B cell (primary cell): Measurements from ENCODE around the gene DLL1. TPM values are rescaled to one million over a fixed set of nuclear protein-coding genes. Genes with fewer than 3 reads are reported as not detected.

Experiments
- ATAC-seq: fragments of 200-7000 bp; cut with Tn5 transposase; one replicate; pipeline ENCODE4 v1.10.0; 2021; ENCODE audit warnings: low read depth, mild to moderate bottlenecking, moderate number of reproducible peaks, moderate library complexity
- CTCF ChIA-PET: fragments of 350-600 bp; sonication (Branson Sonifier 250); formaldehyde crosslinking; loops from one replicate; lab custom pipeline; 2021; ENCODE audit warnings: antibody characterized with exemption, inconsistent platforms; lab: Charles Lee
- POLR2A ChIA-PET: fragments of 350-600 bp; sonication (Branson Sonifier 250); formaldehyde crosslinking; loops from one replicate; lab custom pipeline; 2021; ENCODE audit warnings: antibody characterized with exemption; lab: Charles Lee
- DNase-seq: peaks from one replicate; pipeline ENCODE4 v3.0.0; 2013
- H2AFZ ChIP-seq: 2 replicates; pipeline ENCODE4 v1.6.1; 2012; ENCODE audit warnings: mild to moderate bottlenecking, low read depth, low read length; ENCODE audit not compliant: insufficient read depth, poor library complexity, severe bottlenecking
- H3K27ac ChIP-seq, 2 donors: 1 replicate in 1 of 2; 2 replicates in 1 of 2; pipeline ENCODE4 v1.5.1; 2012 to 2013; ENCODE audit warnings: low read length in 2 of 2, mild to moderate bottlenecking in 2 of 2, moderate library complexity in 1 of 2
- H3K27me3 ChIP-seq, 4 experiments: fragments of 200-600 bp in 1 of 4; sonication (generic) in 1 of 4; replicated peaks in 1 of 4; 1 replicate in 2 of 4; 2 replicates in 2 of 4; pipeline versions ENCODE4 v1.6.1 to v1.7.0; 2013 to 2016; ENCODE audit warnings: low read length in 3 of 4, mild to moderate bottlenecking in 2 of 4, mixed read lengths in 1 of 4, moderate library complexity in 1 of 4; ENCODE audit not compliant: insufficient read depth in 4 of 4, control insufficient read depth in 3 of 4; ENCODE audit errors: control extremely low read depth in 1 of 4
- H3K36me3 ChIP-seq, 2 experiments: replicated peaks in 1 of 2; 1 replicate in 1 of 2; 2 replicates in 1 of 2; pipeline versions ENCODE4 v1.6.1 to v1.7.1; 2013; ENCODE audit warnings: low read length in 1 of 2; ENCODE audit not compliant: insufficient read depth in 2 of 2, control insufficient read depth in 1 of 2; ENCODE audit errors: control extremely low read depth in 1 of 2, extremely low read depth in 1 of 2
- H3K4me1 ChIP-seq, 2 donors: fragments of 200-600 bp in 1 of 2; sonication (generic) in 1 of 2; 1 replicate in 1 of 2; 2 replicates in 1 of 2; pipeline versions ENCODE4 v1.5.1 to v1.6.1; 2013 to 2017; ENCODE audit warnings: low read length in 2 of 2; ENCODE audit not compliant: control insufficient read depth in 2 of 2, insufficient read depth in 2 of 2
- H3K4me2 ChIP-seq: replicated peaks from 2 replicates; pipeline ENCODE3; 2012; ENCODE audit warnings: mild to moderate bottlenecking, low read depth, low read length; ENCODE audit not compliant: poor library complexity, severe bottlenecking
- H3K4me3 ChIP-seq, 5 experiments: fragments of 200-600 bp in 1 of 5; sonication (generic) in 1 of 5; 1 replicate in 3 of 5; 2 replicates in 2 of 5; pipeline versions ENCODE4 v1.5.1 to v1.7.0; 2011 to 2016; ENCODE audit warnings: low read length in 4 of 5, mild to moderate bottlenecking in 4 of 5, low read depth in 2 of 5, control low read depth in 1 of 5, moderate library complexity in 1 of 5; ENCODE audit not compliant: insufficient read depth in 1 of 5; ENCODE audit errors: control extremely low read depth in 1 of 5, extremely low read depth in 1 of 5
- H3K79me2 ChIP-seq: fragments of 200-600 bp; sonication (generic); one replicate; pipeline ENCODE4 v1.6.0; 2016; ENCODE audit warnings: low read length; ENCODE audit not compliant: control insufficient read depth, insufficient read depth
- H3K9ac ChIP-seq: fragments of 200-600 bp; sonication (generic); 2 replicates; pipeline ENCODE4 v1.6.1; 2017; ENCODE audit warnings: mild to moderate bottlenecking, low read length, moderate library complexity
- H3K9me3 ChIP-seq, 3 donors: one replicate each; pipeline versions ENCODE4 v1.6.1 to v1.7.1; 2013; ENCODE audit warnings: low read length in 2 of 3; ENCODE audit not compliant: control insufficient read depth in 2 of 3, insufficient read depth in 1 of 3; ENCODE audit errors: control extremely low read depth in 1 of 3
- H4K20me1 ChIP-seq: 2 replicates; pipeline ENCODE4 v1.6.0; 2012; ENCODE audit warnings: mild to moderate bottlenecking, low read length; ENCODE audit not compliant: insufficient read depth, control insufficient read depth, poor library complexity, severe bottlenecking
- H3K27ac Mint-ChIP-seq: one replicate; pipeline ENCODE4 v1.8.0; 2021; ENCODE audit warnings: mixed read lengths
- H3K27me3 Mint-ChIP-seq: one replicate; pipeline ENCODE4 v1.8.0; 2021; ENCODE audit warnings: mixed read lengths
- H3K4me1 Mint-ChIP-seq: one replicate; pipeline ENCODE4 v1.8.0; 2021; ENCODE audit warnings: mixed read lengths
- H3K4me3 Mint-ChIP-seq: one replicate; pipeline ENCODE4 v1.8.0; 2021; ENCODE audit warnings: mixed read lengths
- H3K9me3 Mint-ChIP-seq: one replicate; pipeline ENCODE4 v1.8.0; 2022; ENCODE audit warnings: mixed read lengths; ENCODE audit not compliant: insufficient read depth
- EZH2 ChIP-seq: IDR thresholded peaks from 2 replicates; pipeline ENCODE4 v1.6.1; 2012; ENCODE audit warnings: borderline replicate concordance, low read depth, mild to moderate bottlenecking, moderate library complexity, low read length; ENCODE audit not compliant: insufficient read depth, poor library complexity, severe bottlenecking
- WGBS: methylation state at CpG from one replicate; pipeline ENCODE4 v1.1.5; 2013; ENCODE audit warnings: missing lambda C conversion rate; ENCODE audit not compliant: insufficient coverage; 5-methylcytosine and 5-hydroxymethylcytosine counted together
- intact Hi-C: fragments of 100-400 bp; cut with micrococcal nuclease; formaldehyde crosslinking; loops from one replicate; pipeline ENCODE4 v1.10.0; 2022
- polyA plus RNA-seq: library from polyadenylated mRNA; depleted of rRNA; stranded (reverse); fragments of >200 nt; gene quantifications from 2 replicates; pipeline ENCODE4 v1.2.3, GENCODE V29; 2012
- total RNA-seq, 2 donors: library from RNA; stranded (reverse); fragments of 120-200 nt in 1 of 2; gene quantifications; 1 replicate in 1 of 2; 2 replicates in 1 of 2; pipeline versions ENCODE4 v1.2.3 to v1.2.4, GENCODE V29; 2013 to 2022
- TF ChIP-seq, protein P1 (sequence below): fragments of 200-600 bp; IDR thresholded peaks from one replicate; pipeline ENCODE4 v1.8.0; 2022; ENCODE audit warnings: antibody characterized with exemption, mild to moderate bottlenecking

Gene DLL1
- total and polyA plus RNA-seq, 2 donors (not counting 1 experiment from before 2014, with no cell fraction given), result 1.6 to 6.8 TPM

DNA sequence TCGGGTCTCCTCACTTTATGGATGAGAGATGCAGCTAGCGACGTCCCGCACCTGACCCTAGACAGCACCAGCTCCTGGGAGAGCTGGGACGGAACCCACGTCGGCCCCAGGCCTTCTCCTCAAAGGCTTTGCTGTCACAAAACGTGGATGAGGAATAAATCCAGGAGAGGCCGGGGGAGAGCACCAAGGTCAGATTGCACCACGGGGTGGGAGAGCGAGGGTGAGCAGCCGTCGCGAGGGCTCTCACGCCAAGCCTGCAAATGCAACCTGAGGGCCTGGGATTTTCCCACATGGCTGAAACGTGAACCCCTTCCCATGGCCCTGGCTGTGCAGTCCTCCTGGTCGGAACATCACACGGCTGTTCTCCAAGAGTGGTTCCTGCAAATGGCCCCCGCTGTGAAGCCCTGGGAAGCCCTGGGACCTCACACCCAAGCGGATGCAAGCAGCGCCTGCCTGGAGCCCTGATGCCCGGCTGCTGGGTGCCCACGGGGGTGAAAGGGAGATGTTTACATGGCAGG, 45.3 kb downstream of the DLL1 start:
- no peak overlapping the region for H3K4me2 ChIP-seq
- 89% methylated on average over 21 of the region's 23 CpGs for WGBS
- no peak overlapping the region for H3K27ac ChIP-seq
- H2AFZ ChIP-seq, result no peak overlapping the region
- Mint-ChIP-seq H3K9me3 (no peaks in the 10 kb centered on the region), H3K4me1 (no peaks in the 10 kb centered on the region), H3K27me3 (peaks cover 3% of the 10 kb centered on the region), H3K27ac (no peak overlapping the region), H3K4me3 (no peak overlapping the region)
- TF ChIP-seq EZH2, result no peak
- TF ChIP-seq, protein P1, sequence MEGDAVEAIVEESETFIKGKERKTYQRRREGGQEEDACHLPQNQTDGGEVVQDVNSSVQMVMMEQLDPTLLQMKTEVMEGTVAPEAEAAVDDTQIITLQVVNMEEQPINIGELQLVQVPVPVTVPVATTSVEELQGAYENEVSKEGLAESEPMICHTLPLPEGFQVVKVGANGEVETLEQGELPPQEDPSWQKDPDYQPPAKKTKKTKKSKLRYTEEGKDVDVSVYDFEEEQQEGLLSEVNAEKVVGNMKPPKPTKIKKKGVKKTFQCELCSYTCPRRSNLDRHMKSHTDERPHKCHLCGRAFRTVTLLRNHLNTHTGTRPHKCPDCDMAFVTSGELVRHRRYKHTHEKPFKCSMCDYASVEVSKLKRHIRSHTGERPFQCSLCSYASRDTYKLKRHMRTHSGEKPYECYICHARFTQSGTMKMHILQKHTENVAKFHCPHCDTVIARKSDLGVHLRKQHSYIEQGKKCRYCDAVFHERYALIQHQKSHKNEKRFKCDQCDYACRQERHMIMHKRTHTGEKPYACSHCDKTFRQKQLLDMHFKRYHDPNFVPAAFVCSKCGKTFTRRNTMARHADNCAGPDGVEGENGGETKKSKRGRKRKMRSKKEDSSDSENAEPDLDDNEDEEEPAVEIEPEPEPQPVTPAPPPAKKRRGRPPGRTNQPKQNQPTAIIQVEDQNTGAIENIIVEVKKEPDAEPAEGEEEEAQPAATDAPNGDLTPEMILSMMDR, result no peak
- no peaks in the 10 kb centered on the region for H3K27me3 ChIP-seq
- CTCF ChIA-PET, result no interaction called here
- POLR2A ChIA-PET, result no interaction called here
- DNase-seq (no peak), ATAC-seq (no peak)
- H3K36me3 ChIP-seq, result no peaks in the 10 kb centered on the region
- no peaks in the 10 kb centered on the region for H3K9me3 ChIP-seq
- H3K4me1 ChIP-seq, result no peaks in the 10 kb centered on the region
- H3K9ac ChIP-seq, result no peak overlapping the region
- no peak overlapping the region for H3K4me3 ChIP-seq
- H3K79me2 ChIP-seq, result no peaks in the 10 kb centered on the region
- intact Hi-C loops, result no loop called here
- no peaks in the 10 kb centered on the region for H4K20me1 ChIP-seq

GRCh38 chr6:170244721-170245474, 46.0 kb downstream of the DLL1 start:
- Histone ChIP-seq H2AFZ (no peak overlapping the region), H3K4me1 (no peaks in the 10 kb centered on the region), H3K4me2 (no peak overlapping the region), H4K20me1 (no peaks in the 10 kb centered on the region), H3K79me2 (no peaks in the 10 kb centered on the region), H3K27ac (no peak overlapping the region), H3K9me3 (no peaks in the 10 kb centered on the region), H3K36me3 (no peaks in the 10 kb centered on the region), H3K27me3 (no peaks in the 10 kb centered on the region), H3K9ac (no peak overlapping the region), H3K4me3 (no peak overlapping the region)
- Mint-ChIP-seq H3K27me3 (peaks cover 4% of the 10 kb centered on the region), H3K4me3 (no peak overlapping the region), H3K4me1 (no peaks in the 10 kb centered on the region), H3K9me3 (no peaks in the 10 kb centered on the region), H3K27ac (no peak overlapping the region)
- ChIA-PET CTCF (no interaction called here), POLR2A (no interaction called here)
- no peak for DNase-seq
- WGBS, result 72% methylated on average over 26 of the region's 26 CpGs
- TF ChIP-seq EZH2, result no peak
- TF ChIP-seq, protein P1, result no peak
- no peak for ATAC-seq
- intact Hi-C loops, result no loop called here
